GM23338 (cell line): ENCODE results near the gene BMPR1B.

Source experiments
- EZH2 ChIP-seq: fragments of 200-600 bp; sonication (generic); IDR thresholded peaks from one replicate; pipeline ENCODE4 v1.8.0; 2017; ENCODE audit warnings: antibody characterized with exemption, mild to moderate bottlenecking, low read depth; ENCODE audit not compliant: unreplicated experiment
- EZH2phosphoT487 ChIP-seq: fragments of 200-600 bp; sonication (generic); IDR thresholded peaks from one replicate; pipeline ENCODE4 v1.8.1; 2018; ENCODE audit warnings: antibody characterized with exemption; ENCODE audit not compliant: unreplicated experiment
- JUNB ChIP-seq: IDR thresholded peaks from one replicate; pipeline ENCODE4 v1.6.1; 2016; ENCODE audit warnings: antibody characterized with exemption; ENCODE audit not compliant: unreplicated experiment
- POLR2AphosphoS5 ChIP-seq: IDR thresholded peaks from 2 replicates; pipeline ENCODE4 v1.6.1; 2016; ENCODE audit warnings: antibody characterized with exemption, low read depth
- ZNF114 ChIP-seq: fragments of 250-450 bp; sonication (Bioruptor Pico); IDR thresholded peaks from 2 replicates; pipeline ENCODE4 v1.5.0; 2020; ENCODE audit warnings: mild to moderate bottlenecking, moderate library complexity
- TF ChIP-seq, protein P1 (sequence below): IDR thresholded peaks from one replicate; pipeline ENCODE4 v1.6.1; 2018; ENCODE audit warnings: antibody characterized with exemption; ENCODE audit not compliant: unreplicated experiment
- TF ChIP-seq, protein P2 (sequence below), 2 experiments: fragments of 200-600 bp in 1 of 2; sonication (generic) in 1 of 2; conservative IDR thresholded peaks; 2 replicates each; pipeline versions ENCODE4 v1.5.1 to v1.6.1; 2016 to 2017; ENCODE audit warnings: antibody characterized with exemption in 2 of 2, low read depth in 2 of 2, mild to moderate bottlenecking in 2 of 2, moderate library complexity in 1 of 2

DNA sequence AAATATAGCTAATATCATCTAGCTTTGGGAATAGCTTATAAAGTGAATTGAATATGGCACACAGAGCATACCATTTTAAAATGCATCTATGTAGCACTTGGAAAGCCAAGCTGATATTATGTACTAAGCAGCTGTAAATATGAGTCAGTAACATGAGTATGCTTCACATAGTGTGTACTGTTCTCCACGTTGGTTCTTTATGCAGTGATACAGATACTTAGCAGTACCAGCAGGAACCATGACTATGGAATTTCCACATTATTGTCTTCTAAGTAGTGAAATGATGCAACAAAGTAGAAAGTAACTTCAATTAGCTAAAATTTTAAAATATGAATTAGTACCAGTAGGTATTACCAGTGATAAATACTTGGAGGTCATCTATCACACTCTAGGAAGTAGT is 320.1 kb downstream of the BMPR1B start:
- TF ChIP-seq, protein P1, sequence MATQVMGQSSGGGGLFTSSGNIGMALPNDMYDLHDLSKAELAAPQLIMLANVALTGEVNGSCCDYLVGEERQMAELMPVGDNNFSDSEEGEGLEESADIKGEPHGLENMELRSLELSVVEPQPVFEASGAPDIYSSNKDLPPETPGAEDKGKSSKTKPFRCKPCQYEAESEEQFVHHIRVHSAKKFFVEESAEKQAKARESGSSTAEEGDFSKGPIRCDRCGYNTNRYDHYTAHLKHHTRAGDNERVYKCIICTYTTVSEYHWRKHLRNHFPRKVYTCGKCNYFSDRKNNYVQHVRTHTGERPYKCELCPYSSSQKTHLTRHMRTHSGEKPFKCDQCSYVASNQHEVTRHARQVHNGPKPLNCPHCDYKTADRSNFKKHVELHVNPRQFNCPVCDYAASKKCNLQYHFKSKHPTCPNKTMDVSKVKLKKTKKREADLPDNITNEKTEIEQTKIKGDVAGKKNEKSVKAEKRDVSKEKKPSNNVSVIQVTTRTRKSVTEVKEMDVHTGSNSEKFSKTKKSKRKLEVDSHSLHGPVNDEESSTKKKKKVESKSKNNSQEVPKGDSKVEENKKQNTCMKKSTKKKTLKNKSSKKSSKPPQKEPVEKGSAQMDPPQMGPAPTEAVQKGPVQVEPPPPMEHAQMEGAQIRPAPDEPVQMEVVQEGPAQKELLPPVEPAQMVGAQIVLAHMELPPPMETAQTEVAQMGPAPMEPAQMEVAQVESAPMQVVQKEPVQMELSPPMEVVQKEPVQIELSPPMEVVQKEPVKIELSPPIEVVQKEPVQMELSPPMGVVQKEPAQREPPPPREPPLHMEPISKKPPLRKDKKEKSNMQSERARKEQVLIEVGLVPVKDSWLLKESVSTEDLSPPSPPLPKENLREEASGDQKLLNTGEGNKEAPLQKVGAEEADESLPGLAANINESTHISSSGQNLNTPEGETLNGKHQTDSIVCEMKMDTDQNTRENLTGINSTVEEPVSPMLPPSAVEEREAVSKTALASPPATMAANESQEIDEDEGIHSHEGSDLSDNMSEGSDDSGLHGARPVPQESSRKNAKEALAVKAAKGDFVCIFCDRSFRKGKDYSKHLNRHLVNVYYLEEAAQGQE = no peak
- TF ChIP-seq EZH2phosphoT487 = no peak
- TF ChIP-seq, protein P2, sequence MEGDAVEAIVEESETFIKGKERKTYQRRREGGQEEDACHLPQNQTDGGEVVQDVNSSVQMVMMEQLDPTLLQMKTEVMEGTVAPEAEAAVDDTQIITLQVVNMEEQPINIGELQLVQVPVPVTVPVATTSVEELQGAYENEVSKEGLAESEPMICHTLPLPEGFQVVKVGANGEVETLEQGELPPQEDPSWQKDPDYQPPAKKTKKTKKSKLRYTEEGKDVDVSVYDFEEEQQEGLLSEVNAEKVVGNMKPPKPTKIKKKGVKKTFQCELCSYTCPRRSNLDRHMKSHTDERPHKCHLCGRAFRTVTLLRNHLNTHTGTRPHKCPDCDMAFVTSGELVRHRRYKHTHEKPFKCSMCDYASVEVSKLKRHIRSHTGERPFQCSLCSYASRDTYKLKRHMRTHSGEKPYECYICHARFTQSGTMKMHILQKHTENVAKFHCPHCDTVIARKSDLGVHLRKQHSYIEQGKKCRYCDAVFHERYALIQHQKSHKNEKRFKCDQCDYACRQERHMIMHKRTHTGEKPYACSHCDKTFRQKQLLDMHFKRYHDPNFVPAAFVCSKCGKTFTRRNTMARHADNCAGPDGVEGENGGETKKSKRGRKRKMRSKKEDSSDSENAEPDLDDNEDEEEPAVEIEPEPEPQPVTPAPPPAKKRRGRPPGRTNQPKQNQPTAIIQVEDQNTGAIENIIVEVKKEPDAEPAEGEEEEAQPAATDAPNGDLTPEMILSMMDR (conservative IDR thresholded peaks at IDR 0.05; ENCODE audit: low read depth in 2 of 2) = no peak
- TF ChIP-seq EZH2 = no peak
- TF ChIP-seq POLR2AphosphoS5 = no peak
- TF ChIP-seq ZNF114 (CRISPR knock-in tag) = no peak
- no peak for TF ChIP-seq JUNB
